ENCODE results near the gene IL12RB1.
A peak's percentile ranks its signal among the peaks of the same experiment; 100 is the strongest.

Gene IL12RB1

DNA sequence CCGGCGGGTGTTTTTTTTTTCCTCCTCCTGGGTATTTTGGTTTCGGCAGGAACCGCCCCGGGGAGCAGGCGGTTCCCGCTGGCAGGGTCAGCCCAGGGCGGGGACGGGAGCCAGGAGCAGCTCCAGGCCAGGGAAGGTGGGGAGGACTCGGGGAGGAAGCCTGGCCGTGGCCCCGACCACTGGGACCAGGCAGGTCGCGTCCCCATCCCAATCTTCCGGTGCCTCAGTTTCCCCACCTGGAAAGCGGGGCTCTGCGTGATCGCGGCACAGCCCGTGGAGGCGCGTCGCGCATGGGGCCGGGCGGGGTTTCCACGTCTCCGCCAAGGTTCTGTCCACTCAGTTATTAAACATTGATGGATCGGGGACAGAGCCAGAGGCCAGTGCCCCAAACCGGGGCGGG is 34.8 kb downstream of the IL12RB1 start:
- Histone ChIP-seq H3K4me1 (peaks cover 13% of the 10 kb centered on the region), H3K4me2 (ENCODE audit: low read length) (peak overlapping the region; percentile 78), H3K4me3 (ENCODE audit: low read depth, low read length) (peak overlapping the region; percentile 46), H2AFZ (peak overlapping the region; percentile 76), H3K27me3 (ENCODE audit: control insufficient read depth, insufficient read depth, low read length) (no peaks in the 10 kb centered on the region), H3K9ac (peak overlapping the region; percentile 29), H3K27ac (peak overlapping the region; percentile 96), H3K79me2 (no peaks in the 10 kb centered on the region), H3K36me3 (ENCODE audit: control insufficient read depth, insufficient read depth, low read length) (no peaks in the 10 kb centered on the region), H3K9me3 (ENCODE audit: control insufficient read depth, low read length) (no peaks in the 10 kb centered on the region)
- TF ChIP-seq, protein P1, sequence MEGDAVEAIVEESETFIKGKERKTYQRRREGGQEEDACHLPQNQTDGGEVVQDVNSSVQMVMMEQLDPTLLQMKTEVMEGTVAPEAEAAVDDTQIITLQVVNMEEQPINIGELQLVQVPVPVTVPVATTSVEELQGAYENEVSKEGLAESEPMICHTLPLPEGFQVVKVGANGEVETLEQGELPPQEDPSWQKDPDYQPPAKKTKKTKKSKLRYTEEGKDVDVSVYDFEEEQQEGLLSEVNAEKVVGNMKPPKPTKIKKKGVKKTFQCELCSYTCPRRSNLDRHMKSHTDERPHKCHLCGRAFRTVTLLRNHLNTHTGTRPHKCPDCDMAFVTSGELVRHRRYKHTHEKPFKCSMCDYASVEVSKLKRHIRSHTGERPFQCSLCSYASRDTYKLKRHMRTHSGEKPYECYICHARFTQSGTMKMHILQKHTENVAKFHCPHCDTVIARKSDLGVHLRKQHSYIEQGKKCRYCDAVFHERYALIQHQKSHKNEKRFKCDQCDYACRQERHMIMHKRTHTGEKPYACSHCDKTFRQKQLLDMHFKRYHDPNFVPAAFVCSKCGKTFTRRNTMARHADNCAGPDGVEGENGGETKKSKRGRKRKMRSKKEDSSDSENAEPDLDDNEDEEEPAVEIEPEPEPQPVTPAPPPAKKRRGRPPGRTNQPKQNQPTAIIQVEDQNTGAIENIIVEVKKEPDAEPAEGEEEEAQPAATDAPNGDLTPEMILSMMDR (IDR thresholded peaks at IDR 0.05): no peak

DNA sequence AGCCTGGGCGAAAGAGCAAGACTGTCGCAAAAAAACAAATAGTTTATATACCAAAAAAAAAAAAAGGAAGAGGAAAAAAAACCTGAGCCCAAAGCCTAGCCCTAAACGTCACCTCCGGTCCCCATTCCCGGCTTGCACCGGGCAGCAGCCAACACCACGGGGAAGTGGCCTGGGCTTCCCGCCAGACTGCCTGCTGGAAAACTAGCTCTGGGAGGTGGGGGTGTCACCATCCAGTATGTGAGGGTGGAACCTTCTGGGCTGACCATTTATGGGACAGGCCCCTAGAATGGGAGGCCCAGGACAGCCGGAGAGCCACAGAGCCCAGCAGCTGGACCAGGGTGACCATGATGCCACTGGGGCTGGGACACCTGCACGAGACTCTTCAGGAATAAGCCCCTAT is 37.3 kb downstream of the IL12RB1 start:
- Histone ChIP-seq H2AFZ (peak overlapping the region; percentile 55), H3K4me3 (ENCODE audit: low read depth, low read length) (no peak overlapping the region), H3K4me2 (ENCODE audit: low read length) (no peak overlapping the region), H3K36me3 (ENCODE audit: control insufficient read depth, insufficient read depth, low read length) (no peaks in the 10 kb centered on the region), H3K9ac (no peak overlapping the region), H3K27ac (peak overlapping the region; percentile 96), H3K27me3 (ENCODE audit: control insufficient read depth, insufficient read depth, low read length) (no peaks in the 10 kb centered on the region), H3K9me3 (ENCODE audit: control insufficient read depth, low read length) (no peaks in the 10 kb centered on the region), H3K4me1 (peaks cover 21% of the 10 kb centered on the region), H3K79me2 (no peaks in the 10 kb centered on the region)
- TF ChIP-seq, protein P1 (IDR thresholded peaks at IDR 0.05): no peak

DNA sequence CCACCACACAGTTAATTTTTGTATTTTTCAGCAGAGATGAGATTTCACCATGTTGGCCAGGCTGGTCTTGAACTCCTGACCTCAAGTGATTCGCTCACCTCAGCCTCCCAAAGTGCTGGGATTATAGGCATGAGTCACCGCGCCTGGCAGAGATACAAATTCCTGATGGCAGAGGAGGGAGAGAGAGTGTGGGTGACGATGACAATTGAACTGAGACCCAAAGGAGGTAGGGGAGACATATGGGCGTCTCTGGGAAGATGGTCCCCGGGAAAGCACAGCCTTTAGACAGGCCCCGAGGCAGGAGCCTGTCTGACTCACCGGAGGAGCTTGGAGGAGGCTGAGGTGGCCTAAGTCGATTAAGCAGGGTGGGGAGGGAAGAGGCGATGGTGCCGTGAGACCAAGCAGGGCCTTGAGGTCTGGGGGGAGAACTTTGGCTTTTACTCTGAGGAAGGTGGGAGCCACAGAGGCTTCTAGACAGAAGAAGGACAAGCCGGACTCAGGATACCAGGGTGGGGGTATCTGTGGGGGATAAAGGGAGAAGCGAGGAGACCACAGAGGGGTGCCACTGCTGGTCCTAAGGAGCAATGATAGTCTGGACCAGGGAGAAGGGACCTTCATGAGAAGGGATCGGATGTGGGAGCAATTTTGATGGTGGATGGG is 40.5 kb downstream of the IL12RB1 start:
- TF ChIP-seq, protein P1 (IDR thresholded peaks at IDR 0.05): no peak
- Histone ChIP-seq H2AFZ (peak overlapping the region; percentile 11), H3K9me3 (ENCODE audit: control insufficient read depth, low read length) (no peaks in the 10 kb centered on the region), H3K27ac (peak overlapping the region; percentile 75), H3K4me3 (ENCODE audit: low read depth, low read length) (no peak overlapping the region), H3K9ac (no peak overlapping the region), H3K36me3 (ENCODE audit: control insufficient read depth, insufficient read depth, low read length) (no peaks in the 10 kb centered on the region), H3K4me2 (ENCODE audit: low read length) (no peak overlapping the region), H3K27me3 (ENCODE audit: control insufficient read depth, insufficient read depth, low read length) (no peaks in the 10 kb centered on the region), H3K4me1 (peaks cover 11% of the 10 kb centered on the region), H3K79me2 (no peaks in the 10 kb centered on the region)

DNA sequence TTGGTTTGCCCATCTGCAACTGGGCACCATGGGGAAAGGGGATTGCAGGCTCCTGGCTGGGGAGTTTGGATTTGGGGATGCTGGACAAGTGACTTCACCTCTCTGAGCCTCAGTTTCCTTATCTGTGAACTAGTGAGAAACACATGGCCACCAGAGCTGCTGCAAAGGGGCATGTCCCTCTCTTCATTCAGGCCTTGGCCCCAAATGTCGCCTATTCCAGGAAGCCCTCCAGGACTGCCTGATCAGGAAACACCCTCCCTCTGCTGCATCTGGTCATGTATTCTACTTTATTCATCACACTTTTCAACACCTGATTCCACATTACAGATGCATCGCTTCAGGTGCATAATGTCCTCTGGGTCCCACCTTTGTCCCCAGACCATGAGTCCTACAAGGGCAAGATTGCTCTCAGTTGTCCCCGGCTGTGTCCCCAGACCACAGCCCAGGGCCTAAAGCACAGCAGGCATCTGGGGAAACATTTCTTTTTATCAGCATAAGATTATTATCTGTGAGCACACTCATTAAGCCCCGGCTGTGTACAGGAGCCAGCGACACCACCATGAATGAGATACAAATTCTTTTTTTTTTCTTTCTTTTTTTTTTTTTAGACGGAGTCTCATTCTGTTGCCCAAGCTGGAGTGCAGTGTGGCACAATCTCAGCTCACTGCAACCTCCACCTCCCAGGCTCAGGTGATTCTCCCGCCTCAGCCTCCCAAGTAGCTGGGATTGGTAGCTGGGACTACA is 41.3 kb downstream of the IL12RB1 start:
- no peaks in the 10 kb centered on the region for H3K79me2 ChIP-seq
- H3K9me3 ChIP-seq (ENCODE audit: control insufficient read depth, low read length): no peaks in the 10 kb centered on the region
- no peak overlapping the region for H3K9ac ChIP-seq
- H3K27me3 ChIP-seq (ENCODE audit: control insufficient read depth, insufficient read depth, low read length): no peaks in the 10 kb centered on the region
- H3K4me3 ChIP-seq (ENCODE audit: low read depth, low read length): peak overlapping the region; percentile 55
- H3K27ac ChIP-seq: peak overlapping the region; percentile 75
- peak overlapping the region; percentile 92 for H2AFZ ChIP-seq
- H3K36me3 ChIP-seq (ENCODE audit: control insufficient read depth, insufficient read depth, low read length): no peaks in the 10 kb centered on the region
- H3K4me1 ChIP-seq: peaks cover 11% of the 10 kb centered on the region
- TF ChIP-seq, protein P1 (IDR thresholded peaks at IDR 0.05): no peak
- peak overlapping the region; percentile 77 for H3K4me2 ChIP-seq (ENCODE audit: low read length)

Measured in parathyroid adenoma (tissue), 2 donors.